ENCODE data around the gene SPEF1.

Gene SPEF1

DNA sequence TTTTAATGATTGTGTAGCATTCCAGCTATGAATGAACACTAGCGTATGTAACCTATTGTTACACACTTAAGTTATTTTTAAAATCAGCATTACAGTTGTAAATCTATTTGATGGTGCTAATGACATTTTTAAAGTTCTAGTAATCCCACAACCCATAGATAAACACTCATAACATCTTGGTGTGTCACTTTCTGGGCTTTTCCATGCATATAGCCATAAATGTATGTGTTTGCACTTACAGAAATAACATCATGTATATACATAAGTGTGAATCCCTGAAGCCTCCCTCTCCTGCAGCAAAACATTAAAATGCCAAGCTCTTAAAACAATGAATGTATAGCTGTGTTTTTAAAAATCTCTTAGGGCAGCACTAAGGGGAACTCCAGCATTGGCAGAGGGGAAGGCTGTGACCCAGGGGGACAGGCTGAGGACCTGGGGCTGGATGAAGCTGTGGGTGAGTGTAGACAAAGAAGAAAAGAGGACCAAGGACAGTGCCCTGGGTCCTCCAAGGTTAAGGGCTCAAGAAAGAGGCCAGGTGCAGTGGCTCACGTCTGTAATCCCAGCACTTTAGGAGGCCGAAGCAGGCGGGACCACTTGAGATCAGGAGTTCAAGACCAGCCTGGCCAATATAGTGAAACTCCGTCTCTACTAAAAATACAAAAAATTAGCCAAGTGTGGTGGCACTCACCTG lies 6.2 kb upstream of the SPEF1 start:
- DNase-seq (ENCODE audit: low read depth): no peak

DNA sequence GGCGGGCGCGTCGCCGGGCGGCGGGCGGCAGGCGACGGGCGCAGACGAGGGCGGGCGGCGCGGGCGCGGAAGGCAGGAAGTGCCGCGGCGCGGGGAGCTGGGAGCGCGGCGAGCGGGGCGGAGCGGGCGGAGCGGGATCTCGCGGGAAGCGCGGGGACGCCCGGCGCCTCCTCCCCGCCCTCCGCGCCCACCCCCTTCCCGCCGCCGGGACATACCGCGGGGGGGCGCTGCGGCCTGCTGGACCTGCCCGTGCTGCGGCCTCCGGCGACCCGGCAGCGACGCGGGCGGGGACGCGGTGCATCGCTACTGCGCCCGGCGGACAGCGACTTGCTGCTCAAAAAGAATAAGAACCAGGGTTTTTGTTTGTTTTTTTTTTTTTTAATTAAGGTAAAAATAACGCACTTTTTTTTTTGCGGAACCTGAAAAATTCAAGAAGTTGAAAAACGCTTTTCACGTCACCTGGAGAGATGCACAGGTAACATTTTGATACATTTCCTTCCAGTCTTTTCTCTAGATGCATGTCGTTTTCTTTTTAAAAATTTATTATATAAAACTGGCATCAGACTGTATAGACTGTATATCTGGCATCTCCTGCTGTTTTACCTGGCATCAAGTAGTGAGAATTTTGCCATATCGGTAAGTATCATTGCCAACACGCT lies 5.5 kb upstream of the SPEF1 start, which contains the start of gene CENPB:
Gene CENPB, minus strand, starts transcription at position 76 of the 659 bp plus-strand sequence. CDS start 257 bp downstream, outside the sequence.
- DNase-seq (ENCODE audit: low read depth): peak; percentile 95

DNA sequence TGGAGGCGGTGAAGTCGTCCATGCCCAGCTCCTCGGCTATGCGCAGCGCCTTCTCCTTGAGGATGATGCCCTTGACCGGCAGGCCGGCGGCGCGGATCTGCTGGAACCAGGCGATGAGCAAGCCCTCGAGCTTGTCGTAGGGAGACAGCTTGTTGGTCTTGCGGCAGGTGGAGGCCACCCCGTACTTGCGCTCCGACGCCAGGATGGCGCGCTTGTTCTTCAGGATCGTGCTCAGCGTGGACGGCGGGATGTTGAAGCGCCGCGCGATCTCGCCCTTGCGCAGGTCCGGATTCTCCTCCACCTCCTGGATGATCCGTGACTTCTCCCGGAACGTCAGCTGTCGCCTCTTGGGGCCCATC lies 4.9 kb upstream of the SPEF1 start:
- no peak for DNase-seq (ENCODE audit: low read depth)

DNA sequence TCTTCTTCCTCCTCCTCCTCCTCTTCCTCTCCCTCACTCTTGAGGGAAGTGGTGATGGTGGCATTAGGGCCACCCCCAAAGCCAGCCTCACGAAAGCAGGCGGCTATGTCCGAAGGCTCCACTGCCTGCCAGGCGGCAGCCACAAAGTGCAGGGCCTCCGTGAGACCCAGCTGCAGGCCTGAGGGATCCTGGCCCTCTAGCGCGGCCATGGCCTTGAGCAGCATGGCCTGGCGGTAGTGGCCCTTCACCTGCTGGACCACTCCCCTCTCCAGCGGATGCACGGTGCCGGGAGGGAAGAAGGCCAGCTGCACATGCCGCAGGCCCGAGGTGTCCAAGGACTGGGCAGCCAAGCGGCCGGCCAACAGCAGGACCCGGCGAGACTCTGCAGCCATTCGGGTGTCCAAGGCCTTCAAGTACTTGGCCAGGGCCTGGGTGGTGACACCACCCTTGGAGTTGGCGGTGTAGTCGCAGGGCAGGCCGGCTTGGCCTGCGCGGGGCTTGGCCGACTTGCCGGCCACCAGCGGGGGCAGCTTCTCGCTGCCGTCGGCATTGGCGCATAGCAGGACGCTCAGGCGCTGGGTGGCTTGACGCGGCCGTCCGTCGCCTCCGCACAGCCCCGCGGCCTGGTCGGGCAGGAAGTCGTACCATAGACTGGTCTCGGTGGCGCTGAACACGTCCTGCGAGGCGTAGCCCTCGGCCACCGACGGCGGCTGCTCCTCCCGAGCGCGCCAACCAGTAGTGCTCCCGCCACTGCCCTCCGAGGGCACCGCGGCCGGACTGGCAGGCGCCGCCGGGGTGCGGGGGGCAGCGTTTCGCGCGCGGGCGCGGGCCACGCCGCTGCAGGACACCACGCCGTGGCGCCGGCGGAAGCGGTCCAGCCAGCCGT lies 4.2 kb upstream of the SPEF1 start:
- no peak for DNase-seq (ENCODE audit: low read depth)

DNA sequence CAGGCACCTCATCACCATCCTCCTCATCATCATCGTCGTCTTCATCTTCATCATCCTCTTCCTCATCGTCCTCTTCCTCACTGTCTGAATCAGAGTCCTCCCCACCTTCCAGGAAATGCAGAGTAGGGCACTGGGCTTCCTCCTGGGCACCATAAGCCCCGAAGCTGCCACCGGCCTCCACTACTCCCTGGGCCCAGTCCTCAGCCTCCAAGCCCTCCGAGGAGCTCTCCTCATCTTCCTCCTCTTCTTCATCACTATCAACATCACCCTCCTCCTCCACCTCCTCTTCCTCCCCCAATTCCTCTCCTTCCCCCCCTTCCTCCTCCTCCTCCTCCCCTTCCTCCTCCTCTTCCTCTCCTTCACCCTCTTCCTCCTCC lies 3.6 kb upstream of the SPEF1 start:
- DNase-seq (ENCODE audit: low read depth): no peak

DNA sequence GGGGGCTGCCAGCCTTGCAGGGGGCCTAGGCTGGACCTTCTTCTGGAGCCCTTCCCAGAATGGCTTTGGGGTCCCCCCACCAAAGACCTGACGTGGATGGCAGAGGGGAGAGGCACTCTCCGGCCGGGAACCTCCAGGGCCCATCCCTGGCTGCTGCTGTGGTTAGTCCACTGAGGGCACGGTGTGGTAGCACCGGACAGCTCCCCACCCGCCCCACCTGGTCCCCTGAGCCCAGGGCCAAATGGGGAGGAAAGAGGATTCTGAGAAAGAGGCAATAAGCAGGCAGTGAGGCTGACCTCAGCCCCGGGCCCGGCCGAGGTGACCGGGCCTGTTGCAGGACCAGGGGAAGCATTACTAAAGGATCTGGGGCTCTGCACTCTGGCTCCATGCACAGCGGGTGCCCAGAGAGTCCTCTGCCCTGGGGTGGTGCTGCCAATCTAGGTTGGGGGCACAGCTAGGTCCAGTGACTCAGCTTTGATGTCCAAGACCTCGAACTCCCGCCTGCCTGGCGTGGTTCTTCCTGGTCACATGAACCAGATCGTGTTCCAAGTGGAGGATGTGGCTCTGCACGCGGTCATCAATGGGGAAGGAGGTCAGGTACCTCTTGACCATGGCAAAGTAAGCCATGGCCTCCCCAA lies 3.1 kb upstream of the SPEF1 start:
- DNase-seq (ENCODE audit: low read depth): no peak

DNA sequence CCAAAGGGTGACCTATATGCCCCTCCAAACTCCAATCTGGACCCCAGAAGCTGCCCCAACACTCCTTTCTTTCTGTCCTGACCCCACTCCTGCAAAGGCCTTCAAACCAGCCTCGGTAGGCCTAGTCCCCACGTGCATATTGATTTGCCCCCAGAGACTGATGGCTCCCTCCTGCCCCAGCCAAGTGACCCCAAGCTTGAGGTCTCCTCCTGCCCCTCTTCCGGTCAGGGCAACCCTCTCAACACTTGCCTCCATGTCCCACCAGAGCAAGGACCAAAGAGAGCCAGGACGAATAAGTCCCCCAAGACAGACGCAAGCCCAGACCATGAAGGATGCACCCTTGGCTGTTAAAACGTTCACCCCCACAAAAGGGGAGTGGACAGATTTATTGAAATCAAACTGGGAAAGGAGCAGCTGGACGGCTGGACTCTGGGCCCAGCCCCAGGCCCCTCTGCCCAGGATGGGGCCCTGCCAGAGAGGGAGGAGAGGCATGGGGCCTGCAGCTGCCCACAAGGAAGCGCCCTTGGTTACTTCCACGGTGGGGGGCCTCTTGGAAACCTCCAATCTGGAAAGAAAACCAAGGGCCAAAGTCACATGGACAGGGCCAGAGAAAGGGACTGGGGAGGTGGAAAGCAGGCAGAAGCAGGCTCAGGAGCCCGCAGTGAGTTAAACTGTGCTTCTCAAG lies 2.4 kb upstream of the SPEF1 start:
- DNase-seq (ENCODE audit: low read depth): no peak

DNA sequence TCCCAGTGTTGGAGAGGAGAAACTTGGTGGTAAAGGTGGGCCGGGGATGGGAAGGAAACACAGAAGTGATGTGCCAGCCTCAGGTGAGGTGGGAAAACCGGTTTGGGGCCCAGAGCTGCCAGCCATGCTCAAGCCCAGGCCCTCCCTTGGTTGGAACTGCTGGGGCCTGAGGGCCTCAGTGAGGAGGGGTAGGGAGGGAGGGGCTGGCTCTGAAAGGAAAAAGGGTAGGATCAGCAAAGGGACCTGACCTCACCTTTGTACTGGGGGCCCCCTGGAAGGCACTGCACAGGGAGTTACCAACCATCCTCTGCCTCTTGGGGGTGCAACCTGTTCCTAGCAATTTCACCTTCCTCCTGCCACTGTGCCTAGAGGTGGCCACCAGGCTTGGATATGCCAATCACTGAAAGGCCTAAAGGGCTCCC lies 1.8 kb upstream of the SPEF1 start:
- no peak for DNase-seq (ENCODE audit: low read depth)

DNA sequence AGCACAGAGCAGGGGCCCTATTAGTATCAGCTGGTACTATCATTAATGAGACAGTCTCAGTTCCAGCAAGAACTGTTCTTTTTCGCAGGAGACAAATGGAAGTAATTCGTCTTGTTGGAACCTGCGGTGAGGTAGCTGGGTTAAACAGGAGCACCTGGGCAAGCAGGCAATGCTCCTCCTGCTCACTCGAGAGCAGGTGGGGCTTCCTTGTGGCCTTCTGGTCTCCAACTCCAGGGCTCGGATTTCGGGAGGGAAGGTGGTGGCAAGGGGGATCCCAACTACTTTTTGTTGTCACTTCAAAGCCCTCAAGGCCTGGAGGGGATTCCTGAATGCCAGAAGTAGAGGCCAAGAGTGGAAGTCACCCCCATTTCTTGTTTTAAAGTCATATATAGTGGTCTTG lies 1.3 kb upstream of the SPEF1 start:
- no peak for DNase-seq (ENCODE audit: low read depth)

DNA sequence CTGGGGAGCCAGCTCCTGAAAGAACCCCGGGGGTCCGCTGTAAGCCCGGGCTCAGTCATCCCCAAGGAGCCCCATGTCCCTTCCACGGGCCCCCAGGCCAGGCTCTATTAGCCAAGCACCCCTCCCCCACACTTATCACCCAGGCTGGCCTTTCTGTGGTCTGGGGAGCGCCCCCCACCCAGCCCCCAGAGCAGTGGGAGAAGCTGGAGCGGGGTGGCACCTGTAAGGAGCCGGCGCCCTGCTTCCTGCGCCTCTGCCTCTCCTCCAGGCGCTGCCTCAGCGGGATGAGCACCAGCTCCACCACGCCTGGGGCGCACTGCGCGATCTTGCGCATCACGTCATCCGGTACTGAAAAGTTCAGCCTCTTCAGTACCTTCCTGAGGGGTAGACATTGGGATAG lies 2.3 kb downstream of the SPEF1 start:
- DNase-seq (ENCODE audit: low read depth): no peak

DNA sequence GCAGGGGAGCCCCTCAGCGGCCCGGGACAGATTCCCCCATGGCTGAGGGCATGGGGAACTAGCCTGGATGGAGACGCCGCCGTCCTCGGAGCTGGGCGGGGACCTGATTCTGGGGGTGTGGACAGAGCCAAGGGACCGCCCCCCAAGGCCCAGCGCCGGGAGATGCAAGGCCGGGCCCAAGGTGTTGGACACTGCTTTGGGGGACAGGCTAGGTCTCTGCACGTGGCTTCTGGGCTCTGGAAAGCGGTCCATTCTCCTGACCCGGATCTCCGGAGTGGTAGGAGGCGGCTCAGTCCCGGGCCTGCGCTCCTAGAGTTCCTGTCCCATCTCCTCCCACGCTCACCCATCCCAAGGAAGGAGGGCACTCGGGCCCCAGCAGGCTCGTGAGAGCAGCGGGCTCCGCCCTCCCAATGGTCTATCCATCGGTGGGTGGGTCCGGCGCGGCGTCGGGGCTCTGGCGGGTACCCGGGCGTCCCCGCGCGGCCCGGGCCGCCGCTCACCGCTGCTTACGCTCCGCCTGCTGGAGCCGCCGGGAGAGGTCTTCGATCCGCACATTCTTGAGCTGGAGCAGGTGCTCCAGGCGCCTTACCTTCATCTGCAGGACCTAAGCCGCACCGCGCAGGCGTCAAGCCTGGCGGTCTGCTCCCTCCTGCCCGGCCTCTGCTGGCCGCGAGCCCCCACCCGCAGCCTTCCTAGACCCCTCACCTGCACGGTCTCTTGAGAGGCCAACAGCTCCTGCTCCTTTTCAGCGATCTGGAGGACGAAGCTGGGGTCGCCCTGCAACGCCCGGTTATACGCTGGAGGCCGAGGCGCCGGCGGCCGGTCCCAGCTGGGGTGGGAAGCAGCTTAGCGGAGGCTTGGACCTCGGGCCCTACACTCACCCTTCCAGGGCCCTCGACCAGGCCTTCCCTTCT lies 3.3 kb downstream of the SPEF1 start:
- DNase-seq (ENCODE audit: low read depth): peak; percentile 47

DNA sequence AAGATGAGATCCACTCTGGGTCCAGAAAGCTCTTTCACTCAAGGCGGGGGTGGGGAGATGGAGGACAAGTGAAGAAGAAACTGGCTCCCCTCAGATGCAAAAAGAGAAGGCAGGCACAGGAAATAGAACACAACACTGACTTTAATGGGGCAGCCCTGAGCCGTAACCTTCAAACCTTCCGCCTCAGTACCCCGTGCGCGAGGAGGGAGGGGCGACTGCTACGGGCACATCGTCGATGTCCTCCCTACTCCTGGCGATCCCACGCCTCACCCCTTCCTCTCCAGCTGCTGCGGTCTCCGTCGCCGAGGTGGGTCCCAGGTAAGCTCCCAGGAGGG lies 3.9 kb downstream of the SPEF1 start:
- DNase-seq (ENCODE audit: low read depth): no peak

DNA sequence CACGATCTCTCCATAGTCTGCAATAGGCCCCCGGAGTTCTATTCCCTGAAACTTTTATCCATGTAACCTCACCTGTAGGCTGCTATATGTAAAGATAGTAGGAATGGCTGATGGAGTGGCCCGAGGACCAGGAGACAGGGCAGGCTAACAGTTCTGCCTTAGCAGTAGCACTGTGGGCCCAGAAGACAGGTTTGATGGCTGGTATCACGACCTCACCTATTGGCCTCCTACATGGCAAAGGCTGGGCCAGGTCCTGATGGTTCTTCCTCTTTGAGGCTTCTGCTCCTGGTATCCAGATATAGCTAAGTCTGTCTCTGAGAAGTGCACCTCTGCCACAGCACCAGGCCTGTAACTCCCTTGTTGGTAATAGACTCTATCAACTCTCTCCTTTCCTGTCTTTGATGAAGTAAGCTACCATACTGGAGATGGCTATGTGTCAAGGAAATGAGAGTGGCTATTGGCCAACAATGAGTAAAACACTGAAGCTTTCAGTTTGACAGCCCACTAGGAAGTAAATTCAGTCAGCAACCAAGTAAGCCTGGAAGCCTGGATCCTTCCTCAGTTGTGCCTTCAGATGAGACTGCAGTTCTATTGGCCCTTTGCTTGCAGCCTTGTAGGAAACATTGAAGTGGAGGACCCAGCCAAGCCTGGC lies 5.7 kb downstream of the SPEF1 start:
- no peak for DNase-seq (ENCODE audit: low read depth)

DNA sequence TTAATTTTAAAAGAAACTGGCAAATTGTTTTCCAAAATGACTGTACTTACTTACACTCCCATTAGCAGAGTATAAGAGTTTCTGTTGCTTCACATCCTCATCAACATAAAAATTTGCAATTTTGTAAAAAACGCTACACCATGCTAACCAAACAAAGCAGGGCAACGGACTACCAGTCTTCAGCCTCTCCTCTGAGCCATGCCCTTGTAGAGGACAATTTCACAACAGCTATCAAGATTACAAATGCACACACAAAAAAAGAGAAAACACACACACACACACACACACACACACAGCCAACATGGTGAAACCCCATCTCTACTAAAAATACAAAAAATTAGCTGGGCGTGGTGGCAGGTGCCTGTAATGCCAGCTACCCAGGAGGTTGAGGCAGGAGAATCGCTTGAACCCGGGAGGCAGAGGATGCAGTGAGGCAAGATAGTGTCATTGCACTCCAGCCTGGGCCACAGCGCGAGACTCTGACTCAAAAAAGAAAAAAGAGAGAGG lies 9.6 kb downstream of the SPEF1 start:
- DNase-seq (ENCODE audit: low read depth): no peak

DNA sequence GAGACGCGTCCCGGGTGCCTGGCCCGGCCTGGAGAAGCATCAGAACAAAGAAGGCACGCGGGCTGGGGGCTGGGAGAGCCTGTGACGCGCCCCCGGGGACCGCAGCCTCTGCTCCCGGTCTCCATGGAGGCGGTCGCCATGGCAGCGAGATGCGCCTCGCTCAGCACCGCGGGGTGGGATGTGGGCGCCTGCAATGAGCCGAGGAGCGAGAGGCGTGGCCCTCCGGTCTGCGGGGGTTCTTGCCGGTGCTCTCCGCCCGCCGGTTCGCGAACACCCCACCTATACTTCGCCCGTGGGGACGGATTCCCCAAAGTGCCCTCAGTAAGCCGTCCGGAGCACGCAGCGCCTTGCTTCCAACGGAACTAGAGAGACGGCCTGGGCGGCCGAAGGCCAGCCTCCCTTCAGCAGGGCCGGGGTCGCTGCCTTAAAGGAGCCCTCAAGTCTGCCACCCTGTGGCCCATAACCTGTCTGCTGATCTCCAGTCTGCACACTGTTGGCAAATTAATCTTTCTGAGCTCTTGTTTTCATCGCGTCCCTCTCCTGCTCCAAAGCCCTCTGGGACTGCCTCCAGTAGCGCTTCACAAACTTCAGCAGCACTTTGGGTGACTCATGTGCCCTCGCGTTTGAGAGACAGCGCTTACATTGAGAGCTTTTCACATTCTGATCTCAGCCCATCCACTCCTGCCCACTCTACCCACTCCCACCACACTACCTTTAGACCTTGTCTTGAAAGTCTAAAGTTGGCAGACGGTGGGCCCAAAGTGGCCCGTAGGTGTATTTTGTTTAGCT lies 12.7 kb downstream of the SPEF1 start:
- DNase-seq (ENCODE audit: low read depth): peak; percentile 75

DNA sequence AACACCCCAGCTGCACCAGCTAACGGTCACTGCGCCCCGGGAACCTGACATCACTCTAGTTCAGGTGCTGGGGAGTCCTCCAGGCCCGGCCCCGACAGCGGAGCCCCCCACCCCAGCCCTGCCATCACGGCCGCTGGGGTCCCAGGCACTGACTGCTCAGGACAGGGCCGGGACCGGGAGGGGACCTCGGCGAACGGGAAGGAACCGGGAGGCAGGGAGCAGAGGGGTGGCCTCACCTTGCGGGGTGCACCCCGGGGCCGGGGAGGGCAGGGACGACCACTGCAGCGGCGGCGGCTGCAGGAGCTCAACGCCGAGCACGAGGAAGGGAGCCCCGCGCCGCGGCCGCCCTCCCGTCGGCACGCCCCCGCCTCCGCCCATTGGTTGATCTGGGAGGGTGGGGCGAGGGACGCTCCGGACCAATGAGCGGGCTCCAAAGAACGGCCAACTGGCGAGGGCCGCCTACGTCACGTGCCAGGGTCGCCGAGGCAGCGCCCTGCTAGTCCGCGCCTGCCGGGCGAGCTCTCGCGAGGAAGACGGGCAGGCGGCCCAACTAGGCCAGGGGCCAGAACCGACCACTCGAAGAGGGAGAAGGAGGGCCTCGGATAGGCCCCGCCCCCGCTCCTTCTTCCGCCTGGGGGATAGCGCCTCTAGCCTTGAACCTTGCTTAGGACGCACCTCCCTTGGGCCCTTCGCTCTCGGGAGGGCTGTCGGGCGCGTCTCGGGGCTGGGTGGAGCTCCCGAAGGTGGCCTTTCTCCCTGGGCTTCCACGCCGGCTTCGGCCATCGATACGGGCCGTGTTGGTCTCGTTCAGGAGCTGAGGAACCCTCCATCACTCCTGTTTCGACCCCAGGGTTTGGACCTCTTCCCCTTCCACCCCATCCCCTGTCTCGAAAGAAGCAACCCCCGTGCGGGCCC lies 13.6 kb downstream of the SPEF1 start, which contains the start of gene ADISSP:
Gene ADISSP, minus strand, starts transcription at position 327 of the 915 bp plus-strand sequence. CDS start 7,653 bp downstream, outside the sequence.
- DNase-seq (ENCODE audit: low read depth): peak; percentile 99

DNA sequence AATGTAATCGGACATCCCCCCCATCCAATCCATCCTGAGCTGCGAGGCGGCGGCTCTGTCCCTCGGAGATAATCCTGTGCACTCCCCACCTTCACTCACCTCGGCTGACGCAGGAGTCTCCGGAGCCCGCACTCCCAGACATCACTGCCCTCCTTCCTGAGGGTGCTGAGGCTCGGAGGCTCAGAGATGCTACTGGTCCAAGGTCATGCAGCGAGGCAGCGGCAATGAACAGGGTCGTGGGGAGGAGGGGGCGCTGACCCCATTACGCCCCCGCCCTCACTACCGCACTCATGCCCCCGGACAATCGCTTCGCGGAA lies 14.2 kb downstream of the SPEF1 start:
- DNase-seq (ENCODE audit: low read depth): no peak

DNA sequence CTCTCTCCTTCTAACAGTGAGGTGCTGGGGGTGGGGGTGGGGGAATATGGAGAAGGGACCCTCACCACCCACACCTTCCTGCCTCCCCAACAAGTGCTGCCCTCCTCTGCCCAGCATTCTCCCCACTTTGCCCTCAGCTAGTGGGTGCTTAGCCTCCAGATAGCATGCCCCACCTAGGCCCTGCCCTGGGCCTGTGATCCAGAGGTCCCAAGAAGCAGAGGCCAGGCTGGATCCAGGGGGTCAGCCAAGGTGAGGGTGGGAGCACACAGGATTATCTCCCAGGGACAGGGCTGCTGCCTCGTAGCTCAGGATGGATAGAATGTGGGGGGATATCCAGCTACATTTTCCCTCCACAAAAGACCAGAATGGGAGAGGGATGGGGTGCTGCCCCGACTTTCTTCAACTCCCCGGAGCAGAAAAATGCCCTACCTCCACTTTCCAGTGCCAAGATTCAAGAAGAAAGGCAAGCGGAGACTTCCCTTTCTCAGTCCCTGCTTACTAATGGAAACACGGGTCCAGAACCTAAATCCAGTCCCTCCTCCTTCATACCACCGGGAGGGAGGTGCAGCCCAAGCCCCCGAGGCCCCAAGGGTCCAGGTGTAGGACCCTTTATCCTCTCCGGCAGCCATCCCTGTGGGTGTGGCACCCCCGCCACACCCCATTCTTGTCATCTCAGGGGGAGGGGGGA lies 14.7 kb downstream of the SPEF1 start:
- DNase-seq (ENCODE audit: low read depth): no peak
